Lower lobe of right lung (tissue), 2 donors: ENCODE results near the gene EEF1AKMT1. TPM values are rescaled to one million over a fixed set of nuclear protein-coding genes. Genes with fewer than 3 reads are reported as not detected.
A peak's percentile ranks its signal among the peaks of the same experiment; 100 is the strongest.

ENCODE experiments used
- ATAC-seq, 2 donors: fragments of 200-7000 bp; cut with Tn5 transposase; one replicate each; pipeline ENCODE4 v1.9.1; 2020 to 2022; ENCODE audit warnings: mild to moderate bottlenecking in 2 of 2, moderate library complexity in 2 of 2
- DNase-seq: peaks from one replicate; pipeline ENCODE4 v3.0.0-alpha.2; 2020
- H3K27ac ChIP-seq: fragments of 200-600 bp; one replicate; pipeline ENCODE4 v1.8.0; 2022
- H3K27me3 ChIP-seq: fragments of 200-600 bp; one replicate; pipeline ENCODE4 v1.8.0; 2022; ENCODE audit warnings: low read depth
- H3K36me3 ChIP-seq: fragments of 200-600 bp; one replicate; pipeline ENCODE4 v1.8.0; 2022; ENCODE audit warnings: mild to moderate bottlenecking
- H3K4me1 ChIP-seq: fragments of 200-600 bp; one replicate; pipeline ENCODE4 v1.8.0; 2022
- H3K4me3 ChIP-seq: fragments of 200-600 bp; one replicate; pipeline ENCODE4 v1.8.0; 2022; ENCODE audit warnings: mild to moderate bottlenecking
- H3K9me3 ChIP-seq: fragments of 200-600 bp; one replicate; pipeline ENCODE4 v1.8.0; 2022
- CTCF ChIP-seq: fragments of 200-600 bp; IDR thresholded peaks from one replicate; pipeline ENCODE4 v1.8.0; 2022; ENCODE audit warnings: antibody characterized with exemption, mild to moderate bottlenecking
- intact Hi-C: fragments of 100-400 bp; cut with DNase I; formaldehyde crosslinking; loops from one replicate; pipeline ENCODE4 v1.11.0; 2022
- total RNA-seq: library from RNA; stranded (reverse); fragmentation: NEBNext Ultra II Directional; extraction: Animal tissue kit (Norgen Biotek cat#: 25700); gene quantifications from one replicate; pipeline ENCODE4 v1.2.1, GENCODE V29; 2021
- donor health status: DM: no; HTN: yes; CAD: no; lungs with severe emphysema.

Gene EEF1AKMT1
- total RNA-seq, 1 donor from 2014 or later: 8.7 TPM

GRCh38 chr13:20814224-20814910, 40.6 kb upstream of the EEF1AKMT1 start:
- H3K27ac ChIP-seq: peak overlapping the region; percentile 59
- H3K4me3 ChIP-seq: no peak overlapping the region
- intact Hi-C loops: no loop called here
- TF ChIP-seq CTCF: no peak
- peaks cover 25% of the 10 kb centered on the region for H3K4me1 ChIP-seq
- H3K27me3 ChIP-seq: no peaks in the 10 kb centered on the region
- no peaks in the 10 kb centered on the region for H3K9me3 ChIP-seq
- H3K36me3 ChIP-seq: peaks cover 10% of the 10 kb centered on the region
- DNase-seq (peak; percentile 85), ATAC-seq (peak; percentile 97 to 98)

- intact Hi-C loops: no loop called here
- H3K27ac ChIP-seq: peak overlapping the region; percentile 18
- no peaks in the 10 kb centered on the region for H3K27me3 ChIP-seq
- ATAC-seq (no peak), DNase-seq (no peak)
- H3K4me3 ChIP-seq: no peak overlapping the region
- H3K9me3 ChIP-seq: no peaks in the 10 kb centered on the region
- no peak for TF ChIP-seq CTCF
- H3K36me3 ChIP-seq: peaks cover 22% of the 10 kb centered on the region
- H3K4me1 ChIP-seq: peaks cover 25% of the 10 kb centered on the region
Measured at GRCh38 chr13:20812890-20813289, 39.1 kb upstream of the EEF1AKMT1 start.

- intact Hi-C loops: no loop called here
- DNase-seq (no peak), ATAC-seq (no peak)
- H3K9me3 ChIP-seq: no peaks in the 10 kb centered on the region
- peaks cover 25% of the 10 kb centered on the region for H3K4me1 ChIP-seq
- TF ChIP-seq CTCF: no peak
- no peak overlapping the region for H3K4me3 ChIP-seq
- H3K36me3 ChIP-seq: peaks cover 35% of the 10 kb centered on the region
- no peaks in the 10 kb centered on the region for H3K27me3 ChIP-seq
- H3K27ac ChIP-seq: no peak overlapping the region
Measured at GRCh38 chr13:20810808-20811207, 37.0 kb upstream of the EEF1AKMT1 start.

- TF ChIP-seq CTCF: no peak
- no peak for DNase-seq
- Histone ChIP-seq H3K4me1 (peaks cover 12% of the 10 kb centered on the region), H3K4me3 (no peak overlapping the region), H3K9me3 (no peaks in the 10 kb centered on the region), H3K27me3 (no peaks in the 10 kb centered on the region), H3K27ac (no peak overlapping the region), H3K36me3 (peaks cover 35% of the 10 kb centered on the region)
- ATAC-seq: peak; percentile 68
- intact Hi-C loops: no loop called here
Measured at GRCh38 chr13:20808874-20809273, 35.1 kb upstream of the EEF1AKMT1 start.

GRCh38 chr13:20803180-20803965, 29.6 kb upstream of the EEF1AKMT1 start:
- H3K27me3 ChIP-seq: no peaks in the 10 kb centered on the region
- intact Hi-C loops: no loop called here
- no peak overlapping the region for H3K27ac ChIP-seq
- H3K4me3 ChIP-seq: no peak overlapping the region
- H3K36me3 ChIP-seq: peaks cover 33% of the 10 kb centered on the region
- ATAC-seq (no peak), DNase-seq (no peak)
- H3K9me3 ChIP-seq: no peaks in the 10 kb centered on the region
- TF ChIP-seq CTCF: no peak
- H3K4me1 ChIP-seq: no peaks in the 10 kb centered on the region
